GM23338 (cell line): ENCODE measurements around the gene GPT2. TPM values are rescaled to one million over a fixed set of nuclear protein-coding genes. Genes with fewer than 3 reads are reported as not detected.

Experiments
- ATAC-seq: fragments of 200-7000 bp; cut with Tn5 transposase; 3 replicates; pipeline ENCODE4 v1.9.1; 2020
- DNase-seq: peaks from one replicate; pipeline ENCODE4 v3.0.0-alpha.2; 2015; ENCODE audit warnings: low spot score
- H2AFZ ChIP-seq: fragments of 200-600 bp; sonication (generic); 2 replicates; pipeline ENCODE4 v1.8.0; 2016; ENCODE audit warnings: antibody characterized with exemption, mild to moderate bottlenecking, moderate library complexity
- H3F3A ChIP-seq: fragments of 200-600 bp; sonication (generic); replicated peaks from 2 replicates; pipeline ENCODE4 v1.8.0; 2017; ENCODE audit warnings: antibody characterized with exemption, mixed run types, low read depth
- H3K27ac ChIP-seq: fragments of 200-600 bp; sonication (generic); 2 replicates; pipeline ENCODE4 v1.6.1; 2016; ENCODE audit warnings: low read depth
- H3K27me3 ChIP-seq: fragments of 200-600 bp; sonication (generic); 2 replicates; pipeline ENCODE4 v1.8.0; 2016; ENCODE audit warnings: mild to moderate bottlenecking, mixed run types, moderate library complexity; ENCODE audit not compliant: insufficient read depth
- H3K36me3 ChIP-seq: fragments of 200-600 bp; sonication (generic); 2 replicates; pipeline ENCODE4 v1.8.0; 2016; ENCODE audit warnings: mild to moderate bottlenecking; ENCODE audit not compliant: insufficient read depth
- H3K4me1 ChIP-seq: fragments of 200-600 bp; sonication (generic); 2 replicates; pipeline ENCODE4 v1.8.0; 2016; ENCODE audit warnings: mild to moderate bottlenecking, moderate library complexity; ENCODE audit not compliant: insufficient read depth
- H3K4me2 ChIP-seq: fragments of 200-600 bp; sonication (generic); 2 replicates; pipeline ENCODE4 v1.7.1; 2017; ENCODE audit warnings: mixed run types
- H3K4me3 ChIP-seq: fragments of 200-600 bp; sonication (generic); 2 replicates; pipeline ENCODE4 v1.6.1; 2016; ENCODE audit warnings: mixed run types
- H3K79me2 ChIP-seq: fragments of 200-600 bp; sonication (generic); replicated peaks from 2 replicates; pipeline ENCODE4 v1.8.0; 2017; ENCODE audit warnings: mild to moderate bottlenecking; ENCODE audit not compliant: insufficient read depth
- H3K9me2 ChIP-seq: fragments of 200-600 bp; sonication (generic); 2 replicates; pipeline ENCODE4 v1.8.0; 2017; ENCODE audit not compliant: insufficient read depth
- H4K20me1 ChIP-seq: fragments of 200-600 bp; sonication (generic); replicated peaks from 2 replicates; pipeline ENCODE4 v1.8.0; 2017; ENCODE audit warnings: mild to moderate bottlenecking; ENCODE audit not compliant: insufficient read depth
- H3K27ac Mint-ChIP-seq: 2 replicates; pipeline ENCODE4 v1.8.0; 2020; ENCODE audit warnings: inconsistent platforms, mild to moderate bottlenecking, moderate library complexity, mixed read lengths
- H3K27me3 Mint-ChIP-seq: 3 replicates; pipeline ENCODE4 v1.8.0; 2022; ENCODE audit warnings: low read depth, mild to moderate bottlenecking, moderate library complexity, mixed read lengths, inconsistent platforms; ENCODE audit not compliant: insufficient read depth, poor library complexity
- H3K36me3 Mint-ChIP-seq: 3 replicates; pipeline ENCODE4 v1.8.0; 2021; ENCODE audit warnings: low read depth, mild to moderate bottlenecking, inconsistent platforms, moderate library complexity, mixed read lengths
- H3K4me1 Mint-ChIP-seq: 3 replicates; pipeline ENCODE4 v1.8.0; 2020; ENCODE audit warnings: mild to moderate bottlenecking, inconsistent platforms, mixed read lengths
- H3K4me3 Mint-ChIP-seq: 3 replicates; pipeline ENCODE4 v1.8.0; 2021; ENCODE audit warnings: moderate library complexity, mild to moderate bottlenecking, inconsistent platforms, mixed read lengths
- H3K9me3 Mint-ChIP-seq: 3 replicates; pipeline ENCODE4 v1.8.0; 2020; ENCODE audit warnings: moderate library complexity, mild to moderate bottlenecking, inconsistent platforms, mixed read lengths
- CREB1 ChIP-seq: fragments of 250-450 bp; sonication (Bioruptor Pico); IDR thresholded peaks from 2 replicates; pipeline ENCODE4 v1.5.0; 2020; ENCODE audit warnings: low read depth, mild to moderate bottlenecking, moderate library complexity
- CTCF ChIP-seq, 2 experiments: fragments of 200-600 bp in 1 of 2; sonication (generic) in 1 of 2; conservative IDR thresholded peaks; 2 replicates each; pipeline versions ENCODE4 v1.5.1 to v1.6.1; 2016 to 2017; ENCODE audit warnings: antibody characterized with exemption in 2 of 2, low read depth in 2 of 2, mild to moderate bottlenecking in 2 of 2, moderate library complexity in 1 of 2
- ETS1 ChIP-seq: IDR thresholded peaks from 2 replicates; pipeline ENCODE4 v1.6.1; 2016; ENCODE audit warnings: antibody characterized with exemption
- EZH2 ChIP-seq: fragments of 200-600 bp; sonication (generic); IDR thresholded peaks from one replicate; pipeline ENCODE4 v1.8.0; 2017; ENCODE audit warnings: antibody characterized with exemption, mild to moderate bottlenecking, low read depth; ENCODE audit not compliant: unreplicated experiment
- EZH2phosphoT487 ChIP-seq: fragments of 200-600 bp; sonication (generic); IDR thresholded peaks from one replicate; pipeline ENCODE4 v1.8.1; 2018; ENCODE audit warnings: antibody characterized with exemption; ENCODE audit not compliant: unreplicated experiment
- JUNB ChIP-seq: IDR thresholded peaks from one replicate; pipeline ENCODE4 v1.6.1; 2016; ENCODE audit warnings: antibody characterized with exemption; ENCODE audit not compliant: unreplicated experiment
- NANOG ChIP-seq: IDR thresholded peaks from 2 replicates; pipeline ENCODE4 v1.6.1; 2016; ENCODE audit warnings: antibody characterized with exemption, borderline replicate concordance
- POLR2AphosphoS5 ChIP-seq: IDR thresholded peaks from 2 replicates; pipeline ENCODE4 v1.6.1; 2016; ENCODE audit warnings: antibody characterized with exemption, low read depth
- REST ChIP-seq: IDR thresholded peaks from one replicate; pipeline ENCODE4 v1.6.1; 2018; ENCODE audit warnings: antibody characterized with exemption; ENCODE audit not compliant: unreplicated experiment
- STAT1 ChIP-seq: IDR thresholded peaks from one replicate; pipeline ENCODE4 v1.6.1; 2016; ENCODE audit warnings: antibody characterized with exemption; ENCODE audit not compliant: unreplicated experiment
- ZNF114 ChIP-seq: fragments of 250-450 bp; sonication (Bioruptor Pico); IDR thresholded peaks from 2 replicates; pipeline ENCODE4 v1.5.0; 2020; ENCODE audit warnings: mild to moderate bottlenecking, moderate library complexity
- ZNF331 ChIP-seq: fragments of 250-450 bp; sonication (Bioruptor Pico); IDR thresholded peaks from 2 replicates; pipeline ENCODE4 v1.5.0; 2020; ENCODE audit warnings: low read depth, mild to moderate bottlenecking, moderate library complexity
- ZNF462 ChIP-seq: fragments of 250-450 bp; sonication (Bioruptor Pico); IDR thresholded peaks from 2 replicates; pipeline ENCODE4 v1.5.0; 2020; ENCODE audit warnings: mild to moderate bottlenecking, moderate library complexity
- polyA plus RNA-seq: library from polyadenylated mRNA; unstranded; fragments of >200 nt; fragmentation: Nextera tagmentation; extraction: Ambion mirVana; gene quantifications from 2 replicates; pipeline ENCODE4 v1.2.1, GENCODE V29; 2016
- total RNA-seq: library from RNA; depleted of rRNA; stranded (reverse); fragments of >200 nt; shearing (Covaris generic); gene quantifications from 2 replicates; pipeline ENCODE4 v1.2.3, GENCODE V29; 2014

Gene GPT2
- total and polyA plus RNA-seq, 2 experiments from 2014 or later = 48.5 to 81.0 TPM

GRCh38 chr16:46889245-46889941 lies 5.2 kb downstream of the GPT2 start:
- Mint-ChIP-seq H3K27me3 (peaks cover 17% of the 10 kb centered on the region), H3K9me3 (no peaks in the 10 kb centered on the region), H3K36me3 (peaks cover 86% of the 10 kb centered on the region), H3K27ac (no peak overlapping the region), H3K4me3 (no peak overlapping the region), H3K4me1 (peaks cover 32% of the 10 kb centered on the region)
- Histone ChIP-seq H3K4me3 (no peak overlapping the region), H3K27me3 (no peaks in the 10 kb centered on the region), H3K9me2 (no peaks in the 10 kb centered on the region), H3K4me1 (peaks cover 18% of the 10 kb centered on the region), H3K4me2 (no peak overlapping the region), H3F3A (0 out of 2 replicates have a peak, but pooled peaks cover 3% of the 10 kb centered on the region), H3K27ac (no peak overlapping the region), H4K20me1 (peaks cover 57% of the 10 kb centered on the region), H3K79me2 (peaks cover 100% of the 10 kb centered on the region), H2AFZ (no peak overlapping the region), H3K36me3 (peaks cover 3% of the 10 kb centered on the region)
- no peak for DNase-seq
- no peak for ATAC-seq
- TF ChIP-seq EZH2 = no peak
- no peak for TF ChIP-seq NANOG
- TF ChIP-seq JUNB = no peak
- no peak for TF ChIP-seq REST
- no peak for TF ChIP-seq ZNF331 (CRISPR knock-in tag)
- no peak for TF ChIP-seq CREB1 (CRISPR knock-in tag)
- TF ChIP-seq ETS1 = no peak
- TF ChIP-seq EZH2phosphoT487 = no peak
- no peak for TF ChIP-seq CTCF (conservative IDR thresholded peaks at IDR 0.05; ENCODE audit: low read depth in 2 of 2)
- no peak for TF ChIP-seq STAT1
- no peak for TF ChIP-seq ZNF462
- no peak for TF ChIP-seq ZNF114 (CRISPR knock-in tag)
- TF ChIP-seq POLR2AphosphoS5 = no peak
